Measurements from ENCODE around the gene RYR2.

DNA sequence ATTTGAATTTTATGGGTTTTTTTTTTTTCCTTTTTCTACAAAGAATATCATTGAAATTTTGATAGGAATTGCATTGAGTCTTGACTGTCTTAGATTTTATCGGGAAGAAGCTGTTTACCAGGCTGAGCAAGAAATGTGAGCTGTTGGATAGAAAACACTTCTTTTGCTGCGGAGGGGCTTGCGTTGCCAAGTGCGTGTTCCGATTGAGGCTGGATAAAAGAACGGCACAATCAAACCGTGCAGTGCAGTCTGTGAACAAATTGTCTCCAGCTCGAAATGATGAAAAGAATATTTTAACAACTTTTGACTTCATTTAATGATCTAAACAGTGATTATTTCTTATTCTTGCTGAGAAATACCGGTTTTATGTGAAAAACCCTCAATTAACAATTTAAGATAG is 149.4 kb downstream of the RYR2 start:
- TF ChIP-seq CTCF (IDR thresholded peaks at IDR 0.05) (no peak), POLR2A (IDR thresholded peaks at IDR 0.05) (no peak)

Measured in esophagus squamous epithelium (tissue), 4 donors.